ENCODE data around the gene TMEM217. TPM values are rescaled to one million over a fixed set of nuclear protein-coding genes. Genes with fewer than 3 reads are reported as not detected.

TMEM217 gene
- total and polyA plus RNA-seq, 2 of the 4 experiments (the other 2 are of a cell fraction) = 1.4 to 3.5 TPM

- Histone ChIP-seq H3K14ac (replicated peaks; ENCODE audit: low read depth, low read length) (0 out of 2 replicates have a peak overlapping the region, but pooled peaks have one; percentile 62), H4K5ac (ENCODE audit: low read depth, low read length) (no peak overlapping the region), H3K56ac (ENCODE audit: extremely low read depth, insufficient read depth, low read length) (no peak overlapping the region; the same call in 1 of the 2 replicates), H3K27ac (ENCODE audit: insufficient read depth, low read length) (no peak overlapping the region; the same call in 1 of the 2 replicates), H3K27me3 (ENCODE audit: control insufficient read depth, insufficient read depth, low read length) (no peaks in the 10 kb centered on the region), H3K18ac (ENCODE audit: low read depth, low read length) (peak overlapping the region; percentile 24; the same call in 1 of the 2 replicates), H3K79me1 (ENCODE audit: low read depth in 1 of 2, low read length in 2 of 2) (no peaks in the 10 kb centered on the region), H4K20me1 (ENCODE audit: insufficient read depth, low read length) (no peaks in the 10 kb centered on the region), H2AK9ac (replicated peaks; ENCODE audit: low read depth, low read length, poor library complexity) (no peak overlapping the region), H2BK120ac (ENCODE audit: low read depth, low read length) (peak overlapping the region; percentile 36; the same call in 1 of the 2 replicates), H3K9me3 (ENCODE audit: control insufficient read depth, insufficient read depth, low read length) (peaks cover 7% of the 10 kb centered on the region; the same call in 1 of the 2 replicates), H3K9me1 (ENCODE audit: insufficient read depth, low read length) (no peaks in the 10 kb centered on the region), H2BK15ac (ENCODE audit: low read depth, low read length) (peak overlapping the region; percentile 28; the same call in 1 of the 3 replicates), H3K36me3 (ENCODE audit: control insufficient read depth, insufficient read depth, low read length) (no peaks in the 10 kb centered on the region), H3K4me3 (ENCODE audit: insufficient read depth, low read depth, low read length) (no peak overlapping the region), H3K9ac (ENCODE audit: low read depth, low read length) (no peak overlapping the region), H2BK20ac (ENCODE audit: low read depth, low read length) (peak overlapping the region; percentile 27), H4K8ac (ENCODE audit: low read depth in 2 of 2, low read length in 2 of 2) (peak overlapping the region in 1 of 2 experiments; percentile 77; a peak in 2 of 4 replicates), H3K4me1 (ENCODE audit: control insufficient read depth, insufficient read depth, low read length) (peaks cover 6% of the 10 kb centered on the region), H4K91ac (ENCODE audit: insufficient read depth, low read depth, low read length) (no peak overlapping the region), H2AK5ac (ENCODE audit: low read depth, low read length) (peak overlapping the region; percentile 61; the same call in 1 of the 2 replicates), H2BK5ac (ENCODE audit: low read depth, low read length, poor library complexity, severe bottlenecking) (peak overlapping the region; percentile 91), H3K23ac (ENCODE audit: low read depth, low read length) (no peak overlapping the region), H3K4me2 (ENCODE audit: low read depth, low read length) (no peak overlapping the region), H2AFZ (replicated peaks; ENCODE audit: low read length, poor library complexity) (no peak overlapping the region), H3K4ac (ENCODE audit: low read depth, low read length) (peak overlapping the region; percentile 22; the same call in 1 of the 2 replicates)
- peak; percentile 66 for DNase-seq
- in situ Hi-C loops (cut with MboI; ENCODE audit: low sequenced_read_pairs) = no loop called here
- no peak; the same call in 1 of the 2 replicates for ATAC-seq (ENCODE audit: low read depth)
- TF ChIP-seq SMC3 (IDR thresholded peaks at IDR 0.05; ENCODE audit: low read depth, low read length) (no peak), CEBPB (IDR thresholded peaks at IDR 0.05; ENCODE audit: low read depth, low read length) (peak; percentile 55; the same call in 1 of the 2 replicates), BHLHE40 (IDR thresholded peaks at IDR 0.05; ENCODE audit: low read depth, low read length) (no peak), RFX5 (IDR thresholded peaks at IDR 0.05; ENCODE audit: low read depth, low read length) (no peak)
- ChIA-PET POLR2A (ENCODE audit: unreplicated experiment) (no interaction called here), CTCF (interaction anchor here (0.6 kb wide), 1 partner anchor 491 kb away, joined by 9 read pairs; no protein-coding TSS in a partner anchor)
- no TSS peak for BruUV-seq (replicated peaks)
- dilution Hi-C loops (cut with HindIII; ENCODE audit: low sequenced_read_pairs, unreplicated experiment) = no loop called here
- no CpG with 5 or more reads among the region's 4 CpGs for WGBS, 2 experiments (ENCODE audit: extremely low coverage in 2 of 2, insufficient read length in 1 of 2)
- intact Hi-C loops (cut with micrococcal nuclease) = no loop called here
These were observed 6.6 kb downstream of the TMEM217 start for GRCh38 chr6:37251211-37251780.

Data from IMR-90 (cell line).